GM19324 (cell line): ENCODE data around the gene ADGRB3.
"Not testable (repeated sequence)": the region's sequence is repeated elsewhere in the genome, so short reads cannot be mapped to it uniquely, and the experiment has no call there.

Experiments used
- ATAC-seq: cut with Tn5 transposase; IDR thresholded peaks from one replicate; pipeline ENCODE4 v1.9.1; 2021; ENCODE audit warnings: mild to moderate bottlenecking, moderate library complexity; ENCODE audit not compliant: unreplicated experiment, low FRiP score

ADGRB3 gene

GRCh38 chr6:68732423-68732822 lies 97.3 kb downstream of the ADGRB3 start:
- no peak for ATAC-seq

GRCh38 chr6:68735866-68736265 lies 100.8 kb downstream of the ADGRB3 start:
- ATAC-seq: no peak

GRCh38 chr6:68737061-68737460 lies 102.0 kb downstream of the ADGRB3 start:
- no peak for ATAC-seq

GRCh38 chr6:68738039-68738438 lies 103.0 kb downstream of the ADGRB3 start:
- no peak for ATAC-seq

- ATAC-seq: peak; percentile 56
These were observed 105.9 kb downstream of the ADGRB3 start for GRCh38 chr6:68740828-68741500.

GRCh38 chr6:68741501-68742386 lies 106.7 kb downstream of the ADGRB3 start:
- ATAC-seq: no peak

GRCh38 chr6:68743099-68743498 lies 108.0 kb downstream of the ADGRB3 start:
- no peak for ATAC-seq

- ATAC-seq: not testable (repeated sequence)
These were observed 109.3 kb downstream of the ADGRB3 start for GRCh38 chr6:68744376-68744775.

- ATAC-seq: no peak
These were observed 111.3 kb downstream of the ADGRB3 start for GRCh38 chr6:68746376-68746775.

GRCh38 chr6:68747110-68747790 lies 112.2 kb downstream of the ADGRB3 start:
- ATAC-seq: no peak

- not testable (repeated sequence) for ATAC-seq
These were observed 112.8 kb downstream of the ADGRB3 start for GRCh38 chr6:68747832-68748231.

- no peak for ATAC-seq
These were observed 119.7 kb downstream of the ADGRB3 start for GRCh38 chr6:68754681-68755213.

- ATAC-seq: no peak
These were observed 121.6 kb downstream of the ADGRB3 start for GRCh38 chr6:68756454-68757375.

GRCh38 chr6:68757821-68758220 lies 122.7 kb downstream of the ADGRB3 start:
- ATAC-seq: no peak

- no peak for ATAC-seq
These were observed 123.5 kb downstream of the ADGRB3 start for GRCh38 chr6:68758559-68758958.

- no peak for ATAC-seq
These were observed 125.4 kb downstream of the ADGRB3 start for GRCh38 chr6:68760485-68760884.

GRCh38 chr6:68760941-68761676 lies 126.0 kb downstream of the ADGRB3 start:
- ATAC-seq: no peak

GRCh38 chr6:68761985-68762384 lies 126.9 kb downstream of the ADGRB3 start:
- no peak for ATAC-seq

GRCh38 chr6:68771426-68771825 lies 136.3 kb downstream of the ADGRB3 start:
- no peak for ATAC-seq
